Measurements from ENCODE around the gene AMH.

DNA sequence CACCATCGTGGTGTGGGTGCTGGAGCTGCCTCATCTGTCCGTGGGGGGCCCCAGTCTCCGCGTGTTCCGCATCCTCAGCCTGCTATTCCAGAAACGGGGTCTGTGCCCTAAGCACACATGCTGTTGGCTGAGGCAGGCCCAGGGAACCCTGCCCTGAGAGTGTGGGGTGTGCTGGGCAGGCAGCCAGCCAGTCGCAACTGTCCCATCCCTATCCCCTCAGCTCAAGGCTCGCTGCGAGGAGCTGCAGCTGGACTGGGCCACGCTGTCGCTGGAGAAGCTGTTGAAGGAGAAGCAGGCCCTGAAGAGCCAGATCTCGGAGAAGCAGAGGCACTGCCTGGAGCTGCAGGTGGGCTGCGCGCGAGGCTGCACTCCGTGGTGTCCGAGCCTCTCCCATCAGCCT lies 34.9 kb upstream of the AMH start:
- TF ChIP-seq, protein P1, sequence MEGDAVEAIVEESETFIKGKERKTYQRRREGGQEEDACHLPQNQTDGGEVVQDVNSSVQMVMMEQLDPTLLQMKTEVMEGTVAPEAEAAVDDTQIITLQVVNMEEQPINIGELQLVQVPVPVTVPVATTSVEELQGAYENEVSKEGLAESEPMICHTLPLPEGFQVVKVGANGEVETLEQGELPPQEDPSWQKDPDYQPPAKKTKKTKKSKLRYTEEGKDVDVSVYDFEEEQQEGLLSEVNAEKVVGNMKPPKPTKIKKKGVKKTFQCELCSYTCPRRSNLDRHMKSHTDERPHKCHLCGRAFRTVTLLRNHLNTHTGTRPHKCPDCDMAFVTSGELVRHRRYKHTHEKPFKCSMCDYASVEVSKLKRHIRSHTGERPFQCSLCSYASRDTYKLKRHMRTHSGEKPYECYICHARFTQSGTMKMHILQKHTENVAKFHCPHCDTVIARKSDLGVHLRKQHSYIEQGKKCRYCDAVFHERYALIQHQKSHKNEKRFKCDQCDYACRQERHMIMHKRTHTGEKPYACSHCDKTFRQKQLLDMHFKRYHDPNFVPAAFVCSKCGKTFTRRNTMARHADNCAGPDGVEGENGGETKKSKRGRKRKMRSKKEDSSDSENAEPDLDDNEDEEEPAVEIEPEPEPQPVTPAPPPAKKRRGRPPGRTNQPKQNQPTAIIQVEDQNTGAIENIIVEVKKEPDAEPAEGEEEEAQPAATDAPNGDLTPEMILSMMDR (IDR thresholded peaks at IDR 0.05): no peak
- TF ChIP-seq SP1 (CRISPR knock-in tag; conservative IDR thresholded peaks at IDR 0.05): no peak
- TF ChIP-seq GABPB1 (CRISPR knock-in tag; IDR thresholded peaks at IDR 0.05): no peak
- TF ChIP-seq JUN (CRISPR knock-in tag; IDR thresholded peaks at IDR 0.05): no peak
- TF ChIP-seq SMAD4 (CRISPR knock-in tag; IDR thresholded peaks at IDR 0.05): no peak
- TF ChIP-seq, protein P2, sequence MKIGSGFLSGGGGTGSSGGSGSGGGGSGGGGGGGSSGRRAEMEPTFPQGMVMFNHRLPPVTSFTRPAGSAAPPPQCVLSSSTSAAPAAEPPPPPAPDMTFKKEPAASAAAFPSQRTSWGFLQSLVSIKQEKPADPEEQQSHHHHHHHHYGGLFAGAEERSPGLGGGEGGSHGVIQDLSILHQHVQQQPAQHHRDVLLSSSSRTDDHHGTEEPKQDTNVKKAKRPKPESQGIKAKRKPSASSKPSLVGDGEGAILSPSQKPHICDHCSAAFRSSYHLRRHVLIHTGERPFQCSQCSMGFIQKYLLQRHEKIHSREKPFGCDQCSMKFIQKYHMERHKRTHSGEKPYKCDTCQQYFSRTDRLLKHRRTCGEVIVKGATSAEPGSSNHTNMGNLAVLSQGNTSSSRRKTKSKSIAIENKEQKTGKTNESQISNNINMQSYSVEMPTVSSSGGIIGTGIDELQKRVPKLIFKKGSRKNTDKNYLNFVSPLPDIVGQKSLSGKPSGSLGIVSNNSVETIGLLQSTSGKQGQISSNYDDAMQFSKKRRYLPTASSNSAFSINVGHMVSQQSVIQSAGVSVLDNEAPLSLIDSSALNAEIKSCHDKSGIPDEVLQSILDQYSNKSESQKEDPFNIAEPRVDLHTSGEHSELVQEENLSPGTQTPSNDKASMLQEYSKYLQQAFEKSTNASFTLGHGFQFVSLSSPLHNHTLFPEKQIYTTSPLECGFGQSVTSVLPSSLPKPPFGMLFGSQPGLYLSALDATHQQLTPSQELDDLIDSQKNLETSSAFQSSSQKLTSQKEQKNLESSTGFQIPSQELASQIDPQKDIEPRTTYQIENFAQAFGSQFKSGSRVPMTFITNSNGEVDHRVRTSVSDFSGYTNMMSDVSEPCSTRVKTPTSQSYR (CRISPR knock-in tag; IDR thresholded peaks at IDR 0.05): no peak
- TF ChIP-seq, protein P3, sequence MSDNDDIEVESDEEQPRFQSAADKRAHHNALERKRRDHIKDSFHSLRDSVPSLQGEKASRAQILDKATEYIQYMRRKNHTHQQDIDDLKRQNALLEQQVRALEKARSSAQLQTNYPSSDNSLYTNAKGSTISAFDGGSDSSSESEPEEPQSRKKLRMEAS (CRISPR knock-in tag; IDR thresholded peaks at IDR 0.05): no peak
- TF ChIP-seq NR2C2 (CRISPR knock-in tag; IDR thresholded peaks at IDR 0.05): no peak
- no peak for TF ChIP-seq FOXJ3 (CRISPR knock-in tag; IDR thresholded peaks at IDR 0.05; ENCODE audit: borderline replicate concordance)
- TF ChIP-seq ZNF138 (CRISPR knock-in tag; conservative IDR thresholded peaks at IDR 0.05): no peak
- TF ChIP-seq TEAD4 (CRISPR knock-in tag; IDR thresholded peaks at IDR 0.05): no peak
- TF ChIP-seq ESRRA (CRISPR knock-in tag; IDR thresholded peaks at IDR 0.05; ENCODE audit: borderline replicate concordance): no peak
- TF ChIP-seq, protein P4, sequence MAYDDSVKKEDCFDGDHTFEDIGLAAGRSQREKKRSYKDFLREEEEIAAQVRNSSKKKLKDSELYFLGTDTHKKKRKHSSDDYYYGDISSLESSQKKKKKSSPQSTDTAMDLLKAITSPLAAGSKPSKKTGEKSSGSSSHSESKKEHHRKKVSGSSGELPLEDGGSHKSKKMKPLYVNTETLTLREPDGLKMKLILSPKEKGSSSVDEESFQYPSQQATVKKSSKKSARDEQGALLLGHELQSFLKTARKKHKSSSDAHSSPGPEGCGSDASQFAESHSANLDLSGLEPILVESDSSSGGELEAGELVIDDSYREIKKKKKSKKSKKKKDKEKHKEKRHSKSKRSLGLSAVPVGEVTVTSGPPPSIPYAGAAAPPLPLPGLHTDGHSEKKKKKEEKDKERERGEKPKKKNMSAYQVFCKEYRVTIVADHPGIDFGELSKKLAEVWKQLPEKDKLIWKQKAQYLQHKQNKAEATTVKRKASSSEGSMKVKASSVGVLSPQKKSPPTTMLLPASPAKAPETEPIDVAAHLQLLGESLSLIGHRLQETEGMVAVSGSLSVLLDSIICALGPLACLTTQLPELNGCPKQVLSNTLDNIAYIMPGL (CRISPR knock-in tag; IDR thresholded peaks at IDR 0.05): no peak
- TF ChIP-seq, protein P5, sequence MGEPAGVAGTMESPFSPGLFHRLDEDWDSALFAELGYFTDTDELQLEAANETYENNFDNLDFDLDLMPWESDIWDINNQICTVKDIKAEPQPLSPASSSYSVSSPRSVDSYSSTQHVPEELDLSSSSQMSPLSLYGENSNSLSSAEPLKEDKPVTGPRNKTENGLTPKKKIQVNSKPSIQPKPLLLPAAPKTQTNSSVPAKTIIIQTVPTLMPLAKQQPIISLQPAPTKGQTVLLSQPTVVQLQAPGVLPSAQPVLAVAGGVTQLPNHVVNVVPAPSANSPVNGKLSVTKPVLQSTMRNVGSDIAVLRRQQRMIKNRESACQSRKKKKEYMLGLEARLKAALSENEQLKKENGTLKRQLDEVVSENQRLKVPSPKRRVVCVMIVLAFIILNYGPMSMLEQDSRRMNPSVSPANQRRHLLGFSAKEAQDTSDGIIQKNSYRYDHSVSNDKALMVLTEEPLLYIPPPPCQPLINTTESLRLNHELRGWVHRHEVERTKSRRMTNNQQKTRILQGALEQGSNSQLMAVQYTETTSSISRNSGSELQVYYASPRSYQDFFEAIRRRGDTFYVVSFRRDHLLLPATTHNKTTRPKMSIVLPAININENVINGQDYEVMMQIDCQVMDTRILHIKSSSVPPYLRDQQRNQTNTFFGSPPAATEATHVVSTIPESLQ (CRISPR knock-in tag; IDR thresholded peaks at IDR 0.05): no peak

Measured in WTC11 (cell line).